Ovary (tissue), 9 donors: Measurements from ENCODE around the gene FBXW5. TPM values are rescaled to one million over a fixed set of nuclear protein-coding genes. Genes with fewer than 3 reads are reported as not detected.

Source experiments
- DNase-seq, 5 donors: peaks; one replicate each; pipeline ENCODE4 v3.0.0-alpha.2; 2019 to 2020
- H3K27ac ChIP-seq, 2 donors: fragments of 200-600 bp; one replicate each; pipeline versions ENCODE4 v1.5.1 to v1.8.0; 2019 to 2022
- H3K27me3 ChIP-seq: fragments of 200-600 bp; one replicate; pipeline ENCODE4 v1.8.0; 2022
- H3K36me3 ChIP-seq: fragments of 200-600 bp; sonication (generic); one replicate; pipeline ENCODE4 v1.5.1; 2019
- H3K4me1 ChIP-seq: one replicate; pipeline ENCODE4 v1.8.1; 2013; ENCODE audit warnings: mild to moderate bottlenecking, moderate library complexity; ENCODE audit not compliant: insufficient read depth
- H3K4me3 ChIP-seq: fragments of 200-600 bp; sonication (generic); one replicate; pipeline ENCODE4 v1.5.1; 2017
- H3K9me3 ChIP-seq, 2 donors: fragments of 200-600 bp in 1 of 2; sonication (generic) in 1 of 2; one replicate each; pipeline versions ENCODE4 v1.5.1 to v1.8.1; 2013 to 2019; ENCODE audit warnings: mild to moderate bottlenecking in 1 of 2, moderate library complexity in 1 of 2
- CTCF ChIP-seq, 3 donors: fragments of 450-650 bp in 2 of 3; fragments of 200-600 bp in 1 of 3; IDR thresholded peaks; one replicate each; pipeline versions ENCODE4 v1.5.1 to v1.8.0; 2016 to 2022; ENCODE audit warnings: antibody characterized with exemption in 3 of 3, mild to moderate bottlenecking in 1 of 3
- EP300 ChIP-seq: sonication (generic); formaldehyde crosslinking; IDR thresholded peaks from one replicate; pipeline ENCODE4 v1.6.1; 2017; ENCODE audit warnings: antibody characterized with exemption
- POLR2A ChIP-seq: fragments of 450-650 bp; IDR thresholded peaks from one replicate; pipeline ENCODE4 v1.6.1; 2017; ENCODE audit warnings: antibody characterized with exemption, mild to moderate bottlenecking, moderate library complexity
- WGBS, 3 donors: extraction: QIAGEN DNeasy Blood & Tissue Kit in 1 of 3; methylation state at CpG; one replicate each; pipeline versions ENCODE4 v1.1.5 to v1.1.7; 2013 to 2017; 5-methylcytosine and 5-hydroxymethylcytosine counted together
- intact Hi-C, 4 donors: fragments of 100-400 bp; cut with DNase I; formaldehyde crosslinking; loops; one replicate each; pipeline versions ENCODE4 v1.11.0 to v1.15.1; 2022 to 2023
- polyA plus RNA-seq, 2 donors: library from polyadenylated mRNA; stranded (reverse); fragments of 200-250 nt in 1 of 2; fragments of 350-450 nt in 1 of 2; fragmentation: Illumina TruSeq in 1 of 2; extraction: RNeasy Lipid Tissue Mini Kit (QIAGEN cat#74804) in 1 of 2; gene quantifications; one replicate each; pipeline ENCODE4 v1.2.3, GENCODE V29; 2013 to 2014
- total RNA-seq, 7 donors: library from RNA; depleted of rRNA in 2 of 7; stranded (reverse); fragments of >200 nt in 2 of 7; fragmentation: NEBNext Ultra II Directional in 3 of 7; extraction: Animal tissue kit (Norgen Biotek cat#: 25700) in 3 of 7; gene quantifications; one replicate each; pipeline versions ENCODE4 v1.1.0 to v1.2.4, GENCODE V29; 2016 to 2023
- donor health status: DM: no; HTN: no; CAD: no; lungs with moderate emphysema.
- donor health status: DM: no; HTN: no; CAD: no.
- donor health status: Bipolar disorder and iron deficiency.
- donor health status: DM: yes; HTN: yes; CAD: no.
- donor health status: DM: no; HTN: no; CAD: no.
- donor health status: DM: yes; HTN: yes; CAD: no.

The FBXW5 gene
- total and polyA plus RNA-seq, 9 donors = 2.2 to 75.5 (median 60.5) TPM

GRCh38 chr9:136903041-136903554 lies 41.4 kb downstream of the FBXW5 start:
- intact Hi-C loops = no loop called here
- no peak for DNase-seq
- H3K4me3 ChIP-seq = no peak overlapping the region
- H3K27ac ChIP-seq = no peak overlapping the region
- no peaks in the 10 kb centered on the region for H3K27me3 ChIP-seq
- WGBS, 3 donors = 74 to 81% (median 77%) methylated on average over 12 of the region's 12 CpGs
- peaks cover 4% of the 10 kb centered on the region for H3K4me1 ChIP-seq
- no peaks in the 10 kb centered on the region for H3K9me3 ChIP-seq
- TF ChIP-seq CTCF (IDR thresholded peaks at IDR 0.05) (no peak), EP300 (no peak), POLR2A (no peak)
- H3K36me3 ChIP-seq = no peaks in the 10 kb centered on the region

- Histone ChIP-seq H3K27ac (no peak overlapping the region), H3K4me3 (no peak overlapping the region), H3K36me3 (no peaks in the 10 kb centered on the region), H3K27me3 (no peaks in the 10 kb centered on the region), H3K4me1 (peaks cover 4% of the 10 kb centered on the region), H3K9me3 (no peaks in the 10 kb centered on the region)
- WGBS, 3 donors = 64 to 68% (median 66%) methylated on average over 15 of the region's 15 CpGs
- no peak for TF ChIP-seq CTCF (IDR thresholded peaks at IDR 0.05)
- no peak for TF ChIP-seq EP300
- no peak for TF ChIP-seq POLR2A
- intact Hi-C loops = no loop called here
- no peak for DNase-seq
These were observed 42.2 kb downstream of the FBXW5 start for GRCh38 chr9:136902259-136902821.

GRCh38 chr9:136901516-136902258 lies 42.9 kb downstream of the FBXW5 start:
- TF ChIP-seq CTCF (IDR thresholded peaks at IDR 0.05) (no peak), EP300 (no peak), POLR2A (no peak)
- WGBS, 3 donors = 41 to 63% (median 63%) methylated on average over 20 of the region's 20 CpGs
- Histone ChIP-seq H3K27me3 (no peaks in the 10 kb centered on the region), H3K4me3 (no peak overlapping the region), H3K9me3 (no peaks in the 10 kb centered on the region), H3K36me3 (no peaks in the 10 kb centered on the region), H3K27ac (no peak overlapping the region), H3K4me1 (peaks cover 4% of the 10 kb centered on the region)
- DNase-seq = no peak
- intact Hi-C loops = no loop called here

GRCh38 chr9:136900988-136901515 lies 43.5 kb downstream of the FBXW5 start:
- no peaks in the 10 kb centered on the region for H3K36me3 ChIP-seq
- peaks cover 4% of the 10 kb centered on the region for H3K4me1 ChIP-seq
- TF ChIP-seq CTCF (IDR thresholded peaks at IDR 0.05) (no peak), POLR2A (no peak), EP300 (no peak)
- intact Hi-C loops = no loop called here
- no peaks in the 10 kb centered on the region for H3K27me3 ChIP-seq
- H3K27ac ChIP-seq = no peak overlapping the region
- no peak for DNase-seq
- 88 to 91% (median 88%) methylated on average over 13 of the region's 13 CpGs for WGBS, 3 donors
- H3K9me3 ChIP-seq = no peaks in the 10 kb centered on the region
- H3K4me3 ChIP-seq = no peak overlapping the region
